ENCODE data around the gene VAT1.

VAT1 gene

DNA sequence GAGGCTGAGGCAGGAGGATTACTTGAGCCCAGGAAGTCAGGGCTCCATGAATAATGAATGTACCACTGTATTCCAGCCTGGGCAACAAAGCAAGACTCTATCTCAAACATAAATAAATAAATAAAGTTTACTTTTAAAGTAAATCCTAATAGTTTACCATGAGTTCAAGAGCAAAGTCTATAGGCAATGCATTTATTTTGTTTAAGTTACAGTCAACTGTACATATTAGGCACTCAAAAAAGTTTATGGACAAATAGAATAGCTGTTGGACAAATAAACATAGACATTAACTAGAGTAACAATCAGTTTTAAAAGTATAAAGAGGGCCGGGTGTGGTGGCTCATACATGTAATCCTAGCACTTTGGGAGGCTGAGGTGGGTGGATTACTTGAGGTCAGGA, 54.3 kb downstream of the VAT1 start:
- no peak for DNase-seq
